Heart left ventricle (tissue), 13 donors: ENCODE measurements around the gene SHROOM3.

Experiments used
- POLR2A ChIP-seq, 2 donors: fragments of 450-650 bp; IDR thresholded peaks; one replicate each; pipeline ENCODE4 v1.6.1; 2017; ENCODE audit warnings: antibody characterized with exemption in 2 of 2, mild to moderate bottlenecking in 2 of 2, moderate library complexity in 2 of 2
- TF ChIP-seq, protein P1 (sequence below), 12 donors: fragments of 200-600 bp; sonication (generic) in 4 of 12; IDR thresholded peaks; one replicate each; pipeline versions ENCODE4 v1.5.0 to v1.8.0; 2018 to 2022; ENCODE audit warnings: antibody characterized with exemption in 12 of 12, mild to moderate bottlenecking in 5 of 12
- donor health status: ischemic (EF 13 %, LVEDD 7.1; RV severe dilation, severe dysfunction).
- donor health status: DM: no; HTN: yes; CAD: no.
- donor health status: DM: no; HTN: no; CAD: no.
- donor health status: ischemic (EF 25% LVEDD 6.9; RV normal size, moderate dysfunction).
- donor health status: ischemic (EF 25% LVEDD 5.7; RV mildly dilated, moderate dysfunction).
- donor health status: ischemic (EF 35%, LVEDD 5.7; RV mildly dilated, moderate dysfunction).
- donor health status: nonischemic (EF 11% LVEDD 7.7; RV severe dilation, severe dysfunction).
- donor health status: DM: yes; HTN: yes; CAD: no.
- donor health status: PGD.
- donor health status: ischemic (EF 29% LVEDD 5.4; RV normal size, mild dysfunction).
- donor health status: nonischemic (EF 23%, LVEDD 6.1; RV moderate dilation, normal function).

- TF ChIP-seq, protein P1, sequence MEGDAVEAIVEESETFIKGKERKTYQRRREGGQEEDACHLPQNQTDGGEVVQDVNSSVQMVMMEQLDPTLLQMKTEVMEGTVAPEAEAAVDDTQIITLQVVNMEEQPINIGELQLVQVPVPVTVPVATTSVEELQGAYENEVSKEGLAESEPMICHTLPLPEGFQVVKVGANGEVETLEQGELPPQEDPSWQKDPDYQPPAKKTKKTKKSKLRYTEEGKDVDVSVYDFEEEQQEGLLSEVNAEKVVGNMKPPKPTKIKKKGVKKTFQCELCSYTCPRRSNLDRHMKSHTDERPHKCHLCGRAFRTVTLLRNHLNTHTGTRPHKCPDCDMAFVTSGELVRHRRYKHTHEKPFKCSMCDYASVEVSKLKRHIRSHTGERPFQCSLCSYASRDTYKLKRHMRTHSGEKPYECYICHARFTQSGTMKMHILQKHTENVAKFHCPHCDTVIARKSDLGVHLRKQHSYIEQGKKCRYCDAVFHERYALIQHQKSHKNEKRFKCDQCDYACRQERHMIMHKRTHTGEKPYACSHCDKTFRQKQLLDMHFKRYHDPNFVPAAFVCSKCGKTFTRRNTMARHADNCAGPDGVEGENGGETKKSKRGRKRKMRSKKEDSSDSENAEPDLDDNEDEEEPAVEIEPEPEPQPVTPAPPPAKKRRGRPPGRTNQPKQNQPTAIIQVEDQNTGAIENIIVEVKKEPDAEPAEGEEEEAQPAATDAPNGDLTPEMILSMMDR (IDR thresholded peaks at IDR 0.05) = no peak
- TF ChIP-seq POLR2A (IDR thresholded peaks at IDR 0.05) = no peak
These were observed 22.9 kb downstream of the SHROOM3 start for GRCh38 chr4:76457885-76458284.
